DND-41 (cell line): Measurements from ENCODE around the gene SCMH1.
"Not testable (repeated sequence)": the region's sequence is repeated elsewhere in the genome, so short reads cannot be mapped to it uniquely, and the experiment has no call there.

Experiments
- ATAC-seq: fragments of 200-7000 bp; cut with Tn5 transposase; 3 replicates; pipeline ENCODE4 v1.9.1; 2021; ENCODE audit warnings: low read depth; ENCODE audit not compliant: insufficient read depth
- DNase-seq: peaks from one replicate; pipeline ENCODE4 v3.0.0-alpha.2; 2020
- H2AFZ ChIP-seq: 2 replicates; pipeline ENCODE4 v1.6.0; 2012; ENCODE audit warnings: low read depth, low read length
- H3K27ac ChIP-seq: 2 replicates; pipeline ENCODE4 v1.5.1; 2012; ENCODE audit warnings: low read length, inconsistent platforms
- H3K27me3 ChIP-seq: fragments of 200-600 bp; sonication (generic); 2 replicates; pipeline ENCODE4 v1.6.0; 2012; ENCODE audit warnings: low read length, mild to moderate bottlenecking, inconsistent platforms; ENCODE audit not compliant: insufficient read depth, poor library complexity
- H3K36me3 ChIP-seq: 2 replicates; pipeline ENCODE4 v1.5.1; 2012; ENCODE audit warnings: low read length, inconsistent platforms; ENCODE audit not compliant: insufficient read depth
- H3K4me1 ChIP-seq: 2 replicates; pipeline ENCODE4 v1.5.1; 2012; ENCODE audit warnings: mild to moderate bottlenecking, low read length; ENCODE audit not compliant: insufficient read depth
- H3K4me2 ChIP-seq: 2 replicates; pipeline ENCODE4 v1.6.0; 2012; ENCODE audit warnings: mild to moderate bottlenecking, moderate library complexity, low read length, inconsistent platforms; ENCODE audit not compliant: insufficient read depth
- H3K4me3 ChIP-seq, 2 experiments: fragments of 200-600 bp in 1 of 2; shearing (Covaris generic) in 1 of 2; 2 replicates each; pipeline ENCODE4 v1.5.1; 2012 to 2016; ENCODE audit warnings: inconsistent platforms in 2 of 2, low read length in 2 of 2, mild to moderate bottlenecking in 2 of 2, low read depth in 1 of 2, moderate library complexity in 1 of 2
- H3K79me2 ChIP-seq: 2 replicates; pipeline ENCODE4 v1.6.0; 2012; ENCODE audit warnings: low read length, inconsistent platforms; ENCODE audit not compliant: insufficient read depth
- H3K9ac ChIP-seq: 2 replicates; pipeline ENCODE4 v1.6.0; 2012; ENCODE audit warnings: low read depth, mild to moderate bottlenecking, inconsistent platforms, low read length, moderate library complexity
- H3K9me3 ChIP-seq: 2 replicates; pipeline ENCODE4 v1.5.1; 2012; ENCODE audit warnings: low read length, moderate library complexity, mild to moderate bottlenecking, inconsistent platforms; ENCODE audit not compliant: insufficient read depth, severe bottlenecking
- H4K20me1 ChIP-seq: 2 replicates; pipeline ENCODE4 v1.6.0; 2012; ENCODE audit warnings: low read length; ENCODE audit not compliant: insufficient read depth
- EZH2 ChIP-seq: IDR thresholded peaks from 3 replicates; pipeline ENCODE4 v1.6.1; 2012; ENCODE audit warnings: borderline replicate concordance, low read depth, mild to moderate bottlenecking, moderate library complexity, low read length, inconsistent platforms; ENCODE audit not compliant: severe bottlenecking
- TF ChIP-seq, protein P1 (sequence below): IDR thresholded peaks from 2 replicates; pipeline ENCODE4 v1.5.1; 2012; ENCODE audit warnings: borderline replicate concordance, low read length, moderate library complexity, mild to moderate bottlenecking; ENCODE audit not compliant: poor library complexity, severe bottlenecking; ENCODE audit errors: extremely low read depth

SCMH1 gene

GRCh38 chr1:41122148-41122547, 120.0 kb downstream of the SCMH1 start:
- Histone ChIP-seq H3K9ac (no peak overlapping the region), H3K27me3 (no peaks in the 10 kb centered on the region), H3K4me2 (no peak overlapping the region), H3K4me1 (no peaks in the 10 kb centered on the region), H2AFZ (no peak overlapping the region), H4K20me1 (no peaks in the 10 kb centered on the region), H3K79me2 (no peaks in the 10 kb centered on the region), H3K9me3 (no peaks in the 10 kb centered on the region), H3K27ac (no peak overlapping the region), H3K4me3 (no peak overlapping the region), H3K36me3 (peaks cover 12% of the 10 kb centered on the region; the same call in 1 of the 2 replicates)
- ATAC-seq: no peak
- TF ChIP-seq, protein P1, sequence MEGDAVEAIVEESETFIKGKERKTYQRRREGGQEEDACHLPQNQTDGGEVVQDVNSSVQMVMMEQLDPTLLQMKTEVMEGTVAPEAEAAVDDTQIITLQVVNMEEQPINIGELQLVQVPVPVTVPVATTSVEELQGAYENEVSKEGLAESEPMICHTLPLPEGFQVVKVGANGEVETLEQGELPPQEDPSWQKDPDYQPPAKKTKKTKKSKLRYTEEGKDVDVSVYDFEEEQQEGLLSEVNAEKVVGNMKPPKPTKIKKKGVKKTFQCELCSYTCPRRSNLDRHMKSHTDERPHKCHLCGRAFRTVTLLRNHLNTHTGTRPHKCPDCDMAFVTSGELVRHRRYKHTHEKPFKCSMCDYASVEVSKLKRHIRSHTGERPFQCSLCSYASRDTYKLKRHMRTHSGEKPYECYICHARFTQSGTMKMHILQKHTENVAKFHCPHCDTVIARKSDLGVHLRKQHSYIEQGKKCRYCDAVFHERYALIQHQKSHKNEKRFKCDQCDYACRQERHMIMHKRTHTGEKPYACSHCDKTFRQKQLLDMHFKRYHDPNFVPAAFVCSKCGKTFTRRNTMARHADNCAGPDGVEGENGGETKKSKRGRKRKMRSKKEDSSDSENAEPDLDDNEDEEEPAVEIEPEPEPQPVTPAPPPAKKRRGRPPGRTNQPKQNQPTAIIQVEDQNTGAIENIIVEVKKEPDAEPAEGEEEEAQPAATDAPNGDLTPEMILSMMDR: no peak
- TF ChIP-seq EZH2: no peak
- DNase-seq: no peak

GRCh38 chr1:41118645-41119044, 123.5 kb downstream of the SCMH1 start:
- H3K79me2 ChIP-seq: no peaks in the 10 kb centered on the region
- peaks cover 25% of the 10 kb centered on the region for H3K36me3 ChIP-seq
- H3K9me3 ChIP-seq: no peaks in the 10 kb centered on the region
- H3K4me2 ChIP-seq: no peak overlapping the region
- TF ChIP-seq EZH2: no peak
- TF ChIP-seq, protein P1: no peak
- no peaks in the 10 kb centered on the region for H3K4me1 ChIP-seq
- DNase-seq: no peak
- H3K27ac ChIP-seq: no peak overlapping the region
- no peaks in the 10 kb centered on the region for H4K20me1 ChIP-seq
- no peak overlapping the region for H3K9ac ChIP-seq
- no peak overlapping the region for H3K4me3 ChIP-seq
- H3K27me3 ChIP-seq: no peaks in the 10 kb centered on the region
- H2AFZ ChIP-seq: no peak overlapping the region
- no peak for ATAC-seq

DNA sequence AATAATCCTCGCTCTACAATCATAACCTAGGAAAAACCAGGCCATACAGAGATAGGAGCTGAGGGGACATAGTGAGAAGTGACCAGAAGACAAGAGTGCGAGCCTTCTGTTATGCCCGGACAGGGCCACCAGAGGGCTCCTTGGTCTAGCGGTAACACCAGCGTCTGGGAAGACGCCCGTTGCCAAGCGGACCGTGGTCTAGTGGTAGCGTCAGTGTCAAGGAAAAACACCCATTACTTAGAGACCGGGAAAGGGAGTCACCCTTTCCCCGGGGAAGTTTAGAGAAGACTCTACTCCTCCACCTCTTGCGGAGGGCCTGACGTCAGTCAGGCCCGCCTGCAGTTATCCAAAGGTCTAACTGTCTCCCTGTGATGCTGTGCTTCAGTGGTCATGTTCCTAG, 124.9 kb downstream of the SCMH1 start:
- not testable (repeated sequence) for H2AFZ ChIP-seq, H3K9me3 ChIP-seq, H3K4me2 ChIP-seq, H4K20me1 ChIP-seq, H3K79me2 ChIP-seq, H3K4me3 ChIP-seq, H3K27ac ChIP-seq, ATAC-seq, H3K27me3 ChIP-seq, DNase-seq, H3K4me1 ChIP-seq, H3K9ac ChIP-seq
- H3K36me3 ChIP-seq: peaks cover 35% of the 10 kb centered on the region

- H3K4me1 ChIP-seq: no peaks in the 10 kb centered on the region
- no peaks in the 10 kb centered on the region for H3K27me3 ChIP-seq
- no peak overlapping the region for H3K4me2 ChIP-seq
- ATAC-seq: no peak
- H3K4me3 ChIP-seq: no peak overlapping the region
- peaks cover 24% of the 10 kb centered on the region; the same call in 1 of the 2 replicates for H3K36me3 ChIP-seq
- H3K79me2 ChIP-seq: no peaks in the 10 kb centered on the region
- H2AFZ ChIP-seq: no peak overlapping the region
- no peak overlapping the region for H3K27ac ChIP-seq
- TF ChIP-seq EZH2: no peak
- TF ChIP-seq, protein P1: no peak
- no peaks in the 10 kb centered on the region for H3K9me3 ChIP-seq
- no peak for DNase-seq
- no peak overlapping the region for H3K9ac ChIP-seq
- H4K20me1 ChIP-seq: no peaks in the 10 kb centered on the region
Observed at GRCh38 chr1:41110736-41111135, 131.4 kb downstream of the SCMH1 start.
